H9 (cell line): Measurements from ENCODE around the gene MICALL2. TPM values are rescaled to one million over a fixed set of nuclear protein-coding genes. Genes with fewer than 3 reads are reported as not detected.

Experiments
- DNase-seq: peaks from one replicate; pipeline ENCODE4 v3.0.0-alpha.2; 2017
- H2AFZ ChIP-seq: one replicate; pipeline ENCODE4 v1.6.1; 2013; ENCODE audit warnings: mild to moderate bottlenecking, low read length, control low read depth, moderate library complexity
- H2AK5ac ChIP-seq: 2 replicates; pipeline ENCODE4 v1.6.1; 2013; ENCODE audit warnings: low read length, control low read depth, mixed read lengths; ENCODE audit not compliant: insufficient read length
- H2BK120ac ChIP-seq: one replicate; pipeline ENCODE4 v1.6.1; 2013; ENCODE audit warnings: low read depth, mild to moderate bottlenecking, low read length, control low read depth, inconsistent platforms; ENCODE audit not compliant: poor library complexity, severe bottlenecking
- H2BK12ac ChIP-seq: 2 replicates; pipeline ENCODE4 v1.6.1; 2013; ENCODE audit warnings: low read length, control low read depth, mixed read lengths, low read depth; ENCODE audit not compliant: insufficient read length
- H2BK15ac ChIP-seq: 2 replicates; pipeline ENCODE4 v1.6.1; 2013; ENCODE audit warnings: low read depth, low read length, control low read depth
- H2BK20ac ChIP-seq: one replicate; pipeline ENCODE4 v1.6.1; 2013; ENCODE audit warnings: low read depth, mild to moderate bottlenecking, low read length, control low read depth, inconsistent platforms; ENCODE audit not compliant: poor library complexity, severe bottlenecking
- H2BK5ac ChIP-seq: 2 replicates; pipeline ENCODE4 v1.6.1; 2013; ENCODE audit warnings: low read length, control low read depth, mixed read lengths; ENCODE audit not compliant: insufficient read length
- H3K14ac ChIP-seq: 2 replicates; pipeline ENCODE4 v1.6.1; 2013; ENCODE audit warnings: low read length, control low read depth; ENCODE audit not compliant: insufficient read depth
- H3K18ac ChIP-seq: 2 replicates; pipeline ENCODE4 v1.6.1; 2013; ENCODE audit warnings: low read depth, mild to moderate bottlenecking, mixed read lengths, low read length, control low read depth; ENCODE audit not compliant: insufficient read length
- H3K23ac ChIP-seq: 2 replicates; pipeline ENCODE4 v1.6.1; 2013; ENCODE audit warnings: low read length, control low read depth, mixed read lengths, low read depth; ENCODE audit not compliant: insufficient read length
- H3K23me2 ChIP-seq: 2 replicates; pipeline ENCODE4 v1.6.1; 2013; ENCODE audit warnings: low read depth, mild to moderate bottlenecking, mixed read lengths, low read length, control low read depth; ENCODE audit not compliant: insufficient read length, poor library complexity, severe bottlenecking
- H3K27ac ChIP-seq: 2 replicates; pipeline ENCODE4 v1.5.1; 2013; ENCODE audit warnings: low read length, control low read depth, mixed read lengths, low read depth; ENCODE audit not compliant: insufficient read length
- H3K27me3 ChIP-seq: 2 replicates; pipeline ENCODE4 v1.6.1; 2013; ENCODE audit warnings: low read length, control low read depth, inconsistent platforms; ENCODE audit not compliant: insufficient read depth
- H3K4ac ChIP-seq: 2 replicates; pipeline ENCODE4 v1.6.1; 2013; ENCODE audit warnings: low read depth, mild to moderate bottlenecking, control low read depth, inconsistent platforms, low read length, moderate library complexity
- H3K4me1 ChIP-seq: 2 replicates; pipeline ENCODE4 v1.6.1; 2013; ENCODE audit warnings: low read length, control low read depth, inconsistent platforms; ENCODE audit not compliant: insufficient read depth
- H3K4me2 ChIP-seq: 2 replicates; pipeline ENCODE4 v1.6.1; 2013; ENCODE audit warnings: low read length, control low read depth, mixed read lengths; ENCODE audit not compliant: insufficient read length, insufficient read depth
- H3K56ac ChIP-seq: 2 replicates; pipeline ENCODE4 v1.6.1; 2013; ENCODE audit warnings: low read depth, mild to moderate bottlenecking, mixed read lengths, low read length, control low read depth; ENCODE audit not compliant: insufficient read length
- H3K79me1 ChIP-seq: 2 replicates; pipeline ENCODE4 v1.6.1; 2013; ENCODE audit warnings: low read depth, mild to moderate bottlenecking, moderate library complexity, low read length, control low read depth, inconsistent platforms; ENCODE audit not compliant: insufficient read depth, poor library complexity, severe bottlenecking
- H3K79me2 ChIP-seq: 2 replicates; pipeline ENCODE4 v1.6.1; 2013; ENCODE audit warnings: low read length, control low read depth, inconsistent platforms; ENCODE audit not compliant: insufficient read depth
- H3K9ac ChIP-seq: 2 replicates; pipeline ENCODE4 v1.6.1; 2013; ENCODE audit warnings: low read length, control low read depth, mixed read lengths; ENCODE audit not compliant: insufficient read length; ENCODE audit errors: extremely low read depth
- H3K9me3 ChIP-seq: one replicate; pipeline ENCODE4 v1.6.1; 2013; ENCODE audit warnings: low read depth, low read length, inconsistent platforms; ENCODE audit not compliant: control insufficient read depth
- H3T11ph ChIP-seq: one replicate; pipeline ENCODE4 v1.6.1; 2013; ENCODE audit warnings: mild to moderate bottlenecking, low read length, control low read depth, inconsistent platforms
- H4K20me1 ChIP-seq: one replicate; pipeline ENCODE4 v1.6.1; 2013; ENCODE audit not compliant: control insufficient read depth, insufficient read length, insufficient read depth
- H4K5ac ChIP-seq: 2 replicates; pipeline ENCODE4 v1.6.1; 2013; ENCODE audit warnings: low read depth, mild to moderate bottlenecking, mixed read lengths, low read length, control low read depth; ENCODE audit not compliant: insufficient read length
- H4K8ac ChIP-seq: replicated peaks from 2 replicates; pipeline ENCODE4 v1.6.1; 2013; ENCODE audit warnings: low read length, control low read depth, mixed read lengths, low read depth; ENCODE audit not compliant: insufficient read length
- H4K91ac ChIP-seq: 2 replicates; pipeline ENCODE4 v1.6.1; 2013; ENCODE audit warnings: low read depth, mild to moderate bottlenecking, moderate library complexity, mixed read lengths, low read length, control low read depth; ENCODE audit not compliant: insufficient read length
- H3K27ac Mint-ChIP-seq, 3 experiments: 2 replicates in 2 of 3; 3 replicates in 1 of 3; pipeline ENCODE4 v1.8.0; 2020 to 2021; ENCODE audit warnings: mixed read lengths in 3 of 3, mild to moderate bottlenecking in 1 of 3, moderate library complexity in 1 of 3
- H3K27me3 Mint-ChIP-seq: 2 replicates; pipeline ENCODE4 v1.8.0; 2021; ENCODE audit warnings: low read depth, mild to moderate bottlenecking, moderate library complexity, mixed read lengths
- H3K36me3 Mint-ChIP-seq, 3 experiments: 2 replicates in 2 of 3; 3 replicates in 1 of 3; pipeline ENCODE4 v1.8.0; 2020 to 2021; ENCODE audit warnings: low read depth in 3 of 3, mixed read lengths in 3 of 3; ENCODE audit not compliant: insufficient read depth in 1 of 3
- H3K4me1 Mint-ChIP-seq, 2 experiments: 2 replicates each; pipeline ENCODE4 v1.8.0; 2020; ENCODE audit warnings: mixed read lengths in 2 of 2
- H3K4me3 Mint-ChIP-seq, 2 experiments: 2 replicates in 1 of 2; 3 replicates in 1 of 2; pipeline ENCODE4 v1.8.0; 2020 to 2021; ENCODE audit warnings: mild to moderate bottlenecking in 2 of 2, mixed read lengths in 2 of 2, moderate library complexity in 1 of 2
- H3K9me3 Mint-ChIP-seq, 2 experiments: 2 replicates in 1 of 2; 3 replicates in 1 of 2; pipeline ENCODE4 v1.8.0; 2020; ENCODE audit warnings: mild to moderate bottlenecking in 2 of 2, mixed read lengths in 2 of 2, moderate library complexity in 1 of 2
- CTCF ChIP-seq: fragments of 200-600 bp; sonication (generic); conservative IDR thresholded peaks from 3 replicates; pipeline ENCODE4 v1.8.0; 2021; ENCODE audit warnings: antibody characterized with exemption, mild to moderate bottlenecking
- WGBS: extraction: QIAGEN DNeasy Blood & Tissue Kit; methylation state at CpG from one replicate; pipeline ENCODE4 v1.1.7; 2013; ENCODE audit warnings: missing lambda C conversion rate, low lambda C conversion rate, mixed read lengths; ENCODE audit not compliant: insufficient read length; ENCODE audit errors: extremely low coverage; 5-methylcytosine and 5-hydroxymethylcytosine counted together
- total RNA-seq: library from RNA; stranded (reverse); gene quantifications from 2 replicates; pipeline ENCODE4 v1.2.1, GENCODE V29; 2021

MICALL2 gene
- total RNA-seq, 1 experiment from 2014 or later, result 7.1 TPM

DNA sequence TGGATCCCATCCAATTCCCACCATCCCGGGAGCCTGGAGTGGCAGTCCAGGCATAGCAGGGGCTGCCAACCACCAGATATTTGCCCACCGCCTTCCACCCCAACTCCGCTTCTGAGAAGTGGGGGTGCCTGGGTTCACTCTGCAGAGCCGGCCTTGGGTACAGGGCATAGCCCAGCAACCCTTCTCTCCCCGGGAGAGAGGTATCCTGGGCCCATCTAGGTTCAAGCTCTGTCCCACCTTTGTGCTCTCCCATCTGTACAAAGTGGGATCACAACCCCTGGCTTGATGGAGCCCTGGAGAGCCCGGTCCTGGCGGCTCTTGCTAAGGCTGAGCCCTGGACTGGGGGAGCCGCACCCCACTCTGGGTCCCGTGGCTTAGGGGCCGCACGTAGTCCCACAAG, 12.2 kb downstream of the MICALL2 start:
- Mint-ChIP-seq H3K4me1 (peaks cover 3% of the 10 kb centered on the region in 2 experiments; a peak in 1 of 4 replicates), H3K27ac (no peak overlapping the region), H3K36me3 (no peaks in the 10 kb centered on the region), H3K9me3 (no peaks in the 10 kb centered on the region; a peak in 1 of 5 replicates), H3K4me3 (no peak overlapping the region), H3K27me3 (no peaks in the 10 kb centered on the region)
- Histone ChIP-seq H3K27ac (no peak overlapping the region), H3K23ac (no peak overlapping the region), H3K79me1 (no peaks in the 10 kb centered on the region), H2AFZ (no peak overlapping the region), H4K8ac (no peak overlapping the region), H3T11ph (no peak overlapping the region), H3K4ac (no peak overlapping the region), H3K9me3 (no peaks in the 10 kb centered on the region), H2BK120ac (no peak overlapping the region), H2BK5ac (no peak overlapping the region), H3K14ac (no peak overlapping the region), H3K4me1 (no peaks in the 10 kb centered on the region), H2BK15ac (no peak overlapping the region), H2BK12ac (no peak overlapping the region), H3K56ac (no peak overlapping the region), H3K18ac (no peak overlapping the region), H4K20me1 (peaks cover 2% of the 10 kb centered on the region), H3K23me2 (no peaks in the 10 kb centered on the region), H3K4me2 (no peak overlapping the region), H3K79me2 (no peaks in the 10 kb centered on the region), H4K91ac (no peak overlapping the region), H3K27me3 (no peaks in the 10 kb centered on the region), H2BK20ac (no peak overlapping the region), H2AK5ac (no peak overlapping the region), H4K5ac (no peak overlapping the region), H3K9ac (no peak overlapping the region)
- TF ChIP-seq CTCF, result no peak
- WGBS, result no CpG with 5 or more reads among the region's 11 CpGs
- DNase-seq, result no peak
